Right forelimb (tissue), 1 donor: ENCODE results near the gene APOBEC3H.

ENCODE experiments used
- DNase-seq: peaks from one replicate; pipeline ENCODE4 v3.0.0-alpha.2; 2018

APOBEC3H gene

GRCh38 chr22:39081598-39081997, 15.4 kb upstream of the APOBEC3H start:
- no peak for DNase-seq

- no peak for DNase-seq
Measured at GRCh38 chr22:39083212-39084165, 13.6 kb upstream of the APOBEC3H start.

- no peak for DNase-seq
Measured at GRCh38 chr22:39084666-39085065, 12.4 kb upstream of the APOBEC3H start.

GRCh38 chr22:39087098-39087497, 9.9 kb upstream of the APOBEC3H start:
- no peak for DNase-seq

GRCh38 chr22:39087881-39088684, 9.0 kb upstream of the APOBEC3H start:
- DNase-seq, result no peak

- no peak for DNase-seq
Measured at GRCh38 chr22:39088685-39089032, 8.4 kb upstream of the APOBEC3H start.

GRCh38 chr22:39089928-39090327, 7.1 kb upstream of the APOBEC3H start:
- DNase-seq, result no peak

GRCh38 chr22:39090426-39091064, 6.5 kb upstream of the APOBEC3H start:
- DNase-seq, result no peak

GRCh38 chr22:39091126-39092081, 5.6 kb upstream of the APOBEC3H start:
- no peak for DNase-seq

GRCh38 chr22:39092111-39092862, 4.8 kb upstream of the APOBEC3H start:
- no peak for DNase-seq

GRCh38 chr22:39094717-39095389, 2.2 kb upstream of the APOBEC3H start:
- DNase-seq, result no peak

GRCh38 chr22:39095971-39096370, 1.1 kb upstream of the APOBEC3H start:
- DNase-seq, result no peak

- no peak for DNase-seq
Measured at GRCh38 chr22:39098026-39098425, 982 bp downstream of the APOBEC3H start.

- DNase-seq, result no peak
Measured at GRCh38 chr22:39098576-39098975, 1.5 kb downstream of the APOBEC3H start.

GRCh38 chr22:39101226-39101625, 4.2 kb downstream of the APOBEC3H start:
- no peak for DNase-seq

- DNase-seq, result no peak
Measured at GRCh38 chr22:39103431-39103830, 6.4 kb downstream of the APOBEC3H start.

- no peak for DNase-seq
Measured at GRCh38 chr22:39106326-39106725, 9.3 kb downstream of the APOBEC3H start.

- DNase-seq, result no peak
Measured at GRCh38 chr22:39108487-39108886, 11.4 kb downstream of the APOBEC3H start.

GRCh38 chr22:39109361-39109760, 12.3 kb downstream of the APOBEC3H start:
- DNase-seq, result no peak

GRCh38 chr22:39110631-39111561, 13.9 kb downstream of the APOBEC3H start:
- DNase-seq, result no peak
